ENCODE data around the gene TMEM178A.

DNA sequence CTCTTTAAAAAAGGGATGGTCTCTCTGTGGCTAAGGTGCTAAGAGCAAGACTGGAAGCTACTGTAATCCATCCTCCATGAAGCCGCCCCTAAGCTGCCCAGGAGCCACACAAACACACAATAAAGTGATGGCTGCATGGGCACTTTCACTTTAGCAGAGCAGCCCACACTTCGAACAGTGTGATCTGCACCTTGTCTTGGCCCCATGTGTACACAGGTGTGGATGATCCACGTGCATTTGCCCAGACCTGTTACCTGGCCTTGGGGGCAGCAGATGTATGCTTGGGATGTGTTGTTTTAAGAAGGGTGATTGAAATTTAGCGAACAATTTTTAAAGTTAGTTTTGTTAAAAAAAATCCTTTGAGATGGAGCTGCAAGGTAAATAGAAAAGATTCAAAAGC is 39.9 kb downstream of the TMEM178A start:
- TF ChIP-seq, protein P1, sequence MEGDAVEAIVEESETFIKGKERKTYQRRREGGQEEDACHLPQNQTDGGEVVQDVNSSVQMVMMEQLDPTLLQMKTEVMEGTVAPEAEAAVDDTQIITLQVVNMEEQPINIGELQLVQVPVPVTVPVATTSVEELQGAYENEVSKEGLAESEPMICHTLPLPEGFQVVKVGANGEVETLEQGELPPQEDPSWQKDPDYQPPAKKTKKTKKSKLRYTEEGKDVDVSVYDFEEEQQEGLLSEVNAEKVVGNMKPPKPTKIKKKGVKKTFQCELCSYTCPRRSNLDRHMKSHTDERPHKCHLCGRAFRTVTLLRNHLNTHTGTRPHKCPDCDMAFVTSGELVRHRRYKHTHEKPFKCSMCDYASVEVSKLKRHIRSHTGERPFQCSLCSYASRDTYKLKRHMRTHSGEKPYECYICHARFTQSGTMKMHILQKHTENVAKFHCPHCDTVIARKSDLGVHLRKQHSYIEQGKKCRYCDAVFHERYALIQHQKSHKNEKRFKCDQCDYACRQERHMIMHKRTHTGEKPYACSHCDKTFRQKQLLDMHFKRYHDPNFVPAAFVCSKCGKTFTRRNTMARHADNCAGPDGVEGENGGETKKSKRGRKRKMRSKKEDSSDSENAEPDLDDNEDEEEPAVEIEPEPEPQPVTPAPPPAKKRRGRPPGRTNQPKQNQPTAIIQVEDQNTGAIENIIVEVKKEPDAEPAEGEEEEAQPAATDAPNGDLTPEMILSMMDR (IDR thresholded peaks at IDR 0.05): no peak
- no peak for TF ChIP-seq POLR2A (IDR thresholded peaks at IDR 0.05)
